GM18519 (cell line): ENCODE results near the gene DHX16.

Experiments
- ATAC-seq: cut with Tn5 transposase; IDR thresholded peaks from one replicate; pipeline ENCODE4 v1.9.1; 2021; ENCODE audit warnings: mild to moderate bottlenecking, moderate library complexity; ENCODE audit not compliant: unreplicated experiment, low FRiP score

DHX16 gene

GRCh38 chr6:30611856-30612194 is 61.0 kb downstream of the DHX16 start:
- no peak for ATAC-seq

- no peak for ATAC-seq
Measured at GRCh38 chr6:30611150-30611855, 61.5 kb downstream of the DHX16 start.

- no peak for ATAC-seq
Measured at GRCh38 chr6:30610065-30610464, 62.7 kb downstream of the DHX16 start.

DNA sequence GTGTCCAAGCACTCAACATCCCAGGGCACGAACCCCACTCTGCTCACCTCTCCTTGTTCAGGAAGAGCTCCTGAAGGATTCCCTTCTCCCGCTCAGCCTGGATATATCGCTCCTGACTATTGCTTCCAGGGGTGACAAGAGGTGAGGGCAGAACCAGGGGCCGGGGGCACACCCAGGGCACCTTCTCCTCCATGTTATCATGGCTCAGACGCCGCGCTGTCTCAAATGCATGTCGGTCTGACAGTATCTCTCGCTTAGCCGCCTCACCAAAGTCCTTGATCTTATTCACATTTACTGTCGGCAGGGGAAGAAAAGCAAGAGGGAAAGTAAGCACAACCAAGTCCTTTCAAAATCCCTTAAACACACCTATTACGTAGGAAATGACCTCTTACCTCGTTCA is 68.8 kb downstream of the DHX16 start:
- ATAC-seq: no peak
